GM19099 (cell line): Measurements from ENCODE around the gene TBC1D9B.

Experiments
- POLR2A ChIP-seq: IDR thresholded peaks from 3 replicates; pipeline ENCODE4 v1.6.1; 2011; ENCODE audit warnings: low read depth; ENCODE audit not compliant: insufficient read length; ENCODE audit errors: extremely low read depth

Gene TBC1D9B

GRCh38 chr5:179869641-179870402 is 37.9 kb downstream of the TBC1D9B start:
- TF ChIP-seq POLR2A = no peak

- no peak for TF ChIP-seq POLR2A
Observed at GRCh38 chr5:179869101-179869500, 38.6 kb downstream of the TBC1D9B start.

DNA sequence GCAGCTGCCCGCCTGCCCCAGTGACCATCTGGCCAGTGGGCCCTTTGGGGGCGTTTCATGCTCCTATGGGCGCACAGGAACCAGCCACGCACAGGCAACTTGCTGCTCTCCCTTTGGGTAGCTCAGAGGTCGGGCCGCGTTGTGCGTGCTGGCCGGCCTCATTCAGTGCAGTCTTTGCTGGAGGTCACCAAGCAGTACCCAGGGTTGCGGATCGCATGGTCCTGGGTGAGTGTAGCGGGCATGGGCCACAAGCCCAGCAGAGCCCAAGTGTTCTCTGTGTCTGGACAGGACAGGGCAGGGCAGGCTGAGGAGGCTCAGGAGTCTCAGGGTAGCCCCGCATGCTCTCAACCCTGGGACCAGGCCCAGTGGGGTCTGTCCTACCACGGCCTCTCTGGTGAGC is 39.2 kb downstream of the TBC1D9B start:
- TF ChIP-seq POLR2A = no peak

- no peak for TF ChIP-seq POLR2A
Observed at GRCh38 chr5:179867476-179867875, 40.2 kb downstream of the TBC1D9B start.

DNA sequence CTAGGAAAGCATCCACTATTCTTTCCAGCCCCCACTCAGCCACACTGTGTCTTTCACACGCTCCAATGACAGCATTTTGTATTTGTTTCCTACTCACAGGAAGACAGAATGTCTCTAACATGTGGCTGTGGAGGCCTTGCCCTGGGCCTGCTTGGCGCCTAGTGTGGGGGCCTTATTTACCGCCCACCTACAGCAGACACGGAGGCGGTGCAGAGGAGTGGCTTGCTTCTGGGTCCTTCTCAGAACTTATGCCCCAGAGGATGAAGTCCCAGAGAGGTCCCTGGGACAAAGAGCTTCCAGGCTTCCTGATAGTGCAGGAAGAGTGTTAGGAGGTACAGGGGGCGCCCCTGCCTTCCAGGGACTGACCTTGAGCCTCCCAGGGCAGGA is 40.6 kb downstream of the TBC1D9B start:
- no peak for TF ChIP-seq POLR2A

- no peak for TF ChIP-seq POLR2A
Observed at GRCh38 chr5:179866241-179867078, 41.2 kb downstream of the TBC1D9B start.

DNA sequence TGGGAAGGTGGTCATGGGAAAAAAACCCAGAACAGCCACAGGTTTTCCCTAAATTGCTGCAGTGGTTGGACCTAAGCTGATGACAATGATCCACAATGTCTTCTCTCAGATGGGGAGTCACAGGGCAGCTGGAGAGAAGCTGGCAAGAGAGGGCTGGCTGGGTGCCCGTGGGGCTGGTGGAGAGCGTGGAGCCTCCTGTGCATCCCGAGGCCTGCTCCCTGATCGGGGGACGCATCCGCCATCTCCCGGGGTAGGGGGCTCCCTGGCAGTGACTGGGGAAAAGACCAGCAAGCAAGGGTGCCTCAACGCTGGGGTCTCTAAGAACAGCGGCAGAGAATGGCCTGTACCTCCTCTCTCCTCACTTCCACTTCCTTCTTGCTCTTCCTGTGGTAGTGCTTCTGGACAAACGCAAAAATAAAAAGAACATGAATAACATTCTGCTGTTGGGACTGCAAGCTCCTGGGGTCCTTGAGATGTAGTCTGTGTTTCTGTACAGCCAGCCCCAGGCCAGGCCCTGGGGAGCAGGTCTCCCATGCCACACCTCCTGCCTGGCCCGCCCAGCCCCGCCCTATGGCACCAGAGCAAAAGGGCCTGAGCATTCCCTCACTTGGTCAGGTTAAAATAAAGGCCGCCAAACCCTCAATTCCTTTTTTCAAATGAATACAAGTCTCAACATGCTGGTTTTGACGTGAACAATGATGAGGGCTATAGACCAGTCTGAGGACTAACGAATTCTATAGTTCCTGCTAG is 42.0 kb downstream of the TBC1D9B start:
- no peak for TF ChIP-seq POLR2A

GRCh38 chr5:179864686-179865085 is 43.0 kb downstream of the TBC1D9B start:
- no peak for TF ChIP-seq POLR2A

DNA sequence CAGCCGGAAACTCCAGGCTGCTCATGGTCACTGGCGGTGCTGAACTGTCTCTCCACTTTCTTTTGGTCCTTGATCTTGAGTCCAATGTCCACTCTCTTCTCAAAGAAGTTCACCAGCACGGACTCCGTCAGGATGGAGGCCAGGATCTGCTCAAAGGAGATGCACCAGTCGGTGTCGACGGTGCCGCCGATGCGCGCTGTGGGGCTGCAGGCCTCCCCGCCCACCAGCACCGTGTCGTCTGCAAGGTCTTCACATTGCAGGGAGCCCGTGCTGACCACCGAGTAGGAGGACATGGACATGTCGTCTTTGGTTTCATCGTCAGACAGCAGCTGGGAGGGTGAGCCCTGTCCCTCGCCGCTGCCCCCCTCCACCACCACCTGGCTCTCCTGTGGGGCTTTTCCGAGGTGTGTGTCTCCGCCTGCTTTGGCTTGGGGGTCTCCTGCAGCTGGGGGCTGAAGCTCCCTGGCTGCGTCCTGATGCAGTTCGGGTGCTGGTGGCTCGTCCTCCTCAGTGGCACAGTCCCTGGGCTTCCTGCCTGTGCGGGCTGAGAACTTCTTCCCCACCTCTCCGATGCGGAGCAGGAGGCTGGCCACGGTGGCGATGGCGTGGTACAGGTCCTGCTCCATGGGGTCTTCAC is 44.1 kb downstream of the TBC1D9B start:
- TF ChIP-seq POLR2A = no peak

- no peak for TF ChIP-seq POLR2A
Observed at GRCh38 chr5:179862891-179863290, 44.8 kb downstream of the TBC1D9B start.

DNA sequence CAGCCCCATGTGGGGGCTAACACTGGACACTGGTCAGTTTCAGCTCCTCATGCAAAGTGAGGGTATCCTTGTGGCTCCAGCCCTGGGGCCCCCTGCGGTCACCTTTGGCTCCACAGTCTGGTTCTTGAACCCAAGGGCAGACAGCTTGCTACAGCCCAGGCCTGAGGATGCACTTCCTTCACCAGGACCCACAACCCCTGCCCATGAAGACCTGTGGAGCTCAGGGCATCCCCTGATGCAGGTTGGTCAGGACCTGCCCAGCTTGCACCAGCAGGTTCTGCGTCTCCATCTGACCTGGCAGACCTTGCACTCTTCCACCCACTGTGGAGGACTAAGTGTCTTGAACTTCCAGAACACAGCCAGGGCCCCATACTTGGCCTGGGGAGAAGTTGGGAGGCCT is 45.4 kb downstream of the TBC1D9B start:
- TF ChIP-seq POLR2A = no peak

DNA sequence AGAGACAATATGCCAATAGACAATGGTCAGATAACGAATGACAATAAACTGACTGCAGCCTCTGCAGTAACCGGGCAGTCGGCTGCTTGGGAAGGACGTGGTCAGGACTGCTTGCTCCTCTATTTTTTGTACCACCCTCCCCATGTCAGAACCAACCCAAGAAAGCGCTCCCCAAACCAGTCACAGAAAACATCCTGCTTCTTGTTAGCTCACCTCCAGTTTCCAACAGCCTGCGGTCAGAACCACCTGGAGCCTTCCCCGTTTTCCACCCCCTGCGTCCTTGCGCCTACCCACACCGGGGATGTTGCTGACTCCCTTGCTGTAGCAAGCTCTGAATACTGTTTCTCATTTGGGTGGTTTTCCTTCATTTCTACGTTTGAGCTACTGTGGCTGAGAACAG is 47.4 kb downstream of the TBC1D9B start:
- no peak for TF ChIP-seq POLR2A

DNA sequence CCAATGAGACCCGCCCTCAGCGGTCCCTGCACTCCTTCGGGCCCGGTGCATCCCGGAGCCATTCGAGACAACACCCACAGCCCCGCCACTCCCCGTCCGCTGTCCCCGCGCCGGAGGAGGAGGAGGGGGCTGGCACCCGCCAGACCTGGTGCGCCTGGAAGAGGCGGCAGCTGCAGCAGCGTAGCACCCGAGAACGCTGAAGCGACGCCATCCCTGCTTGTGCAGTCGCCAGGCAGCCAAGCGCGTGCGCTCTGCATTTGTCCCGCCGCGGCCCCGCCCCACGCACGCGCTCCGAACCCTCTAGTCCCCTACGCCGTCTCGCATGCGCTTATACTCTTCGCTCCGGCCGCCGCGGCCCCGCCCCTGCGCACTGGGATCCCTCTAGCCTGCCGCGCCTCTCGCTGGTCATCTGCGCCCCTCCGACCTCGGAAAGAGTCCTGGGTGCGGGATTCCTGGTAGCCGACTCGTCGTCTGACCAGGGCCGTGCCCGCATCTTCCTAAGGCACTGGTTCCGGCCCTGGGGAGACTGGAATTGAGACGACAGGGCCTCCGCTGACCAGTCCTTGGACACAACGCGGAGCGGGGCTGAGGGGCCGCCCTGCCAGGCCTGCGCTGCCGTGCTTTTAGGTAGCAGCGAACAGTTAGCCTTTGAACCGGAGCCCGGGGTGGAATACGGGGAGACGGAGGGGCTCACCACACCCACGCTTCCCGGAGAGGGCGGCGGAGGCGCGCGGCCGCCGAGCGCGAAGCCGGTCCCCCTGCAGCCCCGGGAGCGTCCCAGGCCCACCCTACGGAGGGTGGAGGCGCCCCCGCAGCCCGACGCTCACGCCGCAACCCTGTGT is 48.9 kb downstream of the TBC1D9B start, which contains the start of gene MRNIP:
MRNIP (minus strand) TSS at position 232 of the 842 bp plus-strand sequence; CDS start at position 211, 21 bp downstream.
- TF ChIP-seq POLR2A = peak; percentile 72

GRCh38 chr5:179858241-179858585 is 49.5 kb downstream of the TBC1D9B start:
- TF ChIP-seq POLR2A = no peak
